GM12892 (cell line): ENCODE data around the gene RFC4.

Experiments used
- POLR2A ChIP-seq: IDR thresholded peaks from 2 replicates; pipeline ENCODE4 v1.6.1; 2011; ENCODE audit warnings: low read depth, low read length, control low read depth
- POLR2AphosphoS5 ChIP-seq: IDR thresholded peaks from 2 replicates; pipeline ENCODE4 v1.6.1; 2011; ENCODE audit warnings: low read depth, low read length, control low read depth
- TAF1 ChIP-seq: IDR thresholded peaks from 2 replicates; pipeline ENCODE4 v1.6.1; 2011; ENCODE audit warnings: low read depth, mild to moderate bottlenecking, control low read depth, low read length, borderline replicate concordance

- no peak for TF ChIP-seq POLR2AphosphoS5
- TF ChIP-seq POLR2A: no peak
- TF ChIP-seq TAF1: no peak
These were observed 38.6 kb upstream of the RFC4 start for GRCh38 chr3:186844908-186845307.
